Colonic mucosa (tissue), 4 donors: ENCODE data around the gene SCN1B. TPM values are rescaled to one million over a fixed set of nuclear protein-coding genes. Genes with fewer than 3 reads are reported as not detected.
"Not testable (repeated sequence)": the region's sequence is repeated elsewhere in the genome, so short reads cannot be mapped to it uniquely, and the experiment has no call there.

Source experiments
- DNase-seq: peaks from one replicate; pipeline ENCODE4 v3.0.0-alpha.2; 2020
- H3K27ac ChIP-seq: fragments of 200-600 bp; one replicate; pipeline ENCODE4 v1.8.0; 2021
- H3K27me3 ChIP-seq: fragments of 200-600 bp; one replicate; pipeline ENCODE4 v1.8.0; 2021
- H3K36me3 ChIP-seq: fragments of 200-600 bp; one replicate; pipeline ENCODE4 v1.8.0; 2021
- H3K4me1 ChIP-seq: fragments of 200-600 bp; one replicate; pipeline ENCODE4 v1.8.0; 2021; ENCODE audit warnings: mild to moderate bottlenecking
- H3K4me3 ChIP-seq: fragments of 200-600 bp; one replicate; pipeline ENCODE4 v1.8.0; 2021
- H3K9ac ChIP-seq, 2 donors: one replicate each; pipeline ENCODE4 v1.7.0; 2013; ENCODE audit warnings: control low read depth in 2 of 2, low read depth in 2 of 2, low read length in 2 of 2
- H3K9me3 ChIP-seq: fragments of 200-600 bp; one replicate; pipeline ENCODE4 v1.8.0; 2021
- intact Hi-C: fragments of 100-400 bp; cut with DNase I; formaldehyde crosslinking; loops from one replicate; pipeline ENCODE4 v1.14.1; 2022
- total RNA-seq, 2 donors: library from RNA; stranded (reverse); fragmentation: NEBNext Ultra II Directional in 1 of 2; extraction: Animal tissue kit (Norgen Biotek cat#: 25700) in 1 of 2; gene quantifications; one replicate each; pipeline ENCODE4 v1.2.1, GENCODE V29; 2021
- TF ChIP-seq, protein P1 (sequence below): fragments of 200-600 bp; IDR thresholded peaks from one replicate; pipeline ENCODE4 v1.8.0; 2022; ENCODE audit warnings: antibody characterized with exemption, mild to moderate bottlenecking
- donor health status: healthy.
- donor health status: DM: no; HTN: no; CAD: no.
- donor health status: DM: no; HTN: no; CAD: no.

The SCN1B gene
- total RNA-seq, 2 donors from 2014 or later: 1.8 to 2.1 TPM

DNA sequence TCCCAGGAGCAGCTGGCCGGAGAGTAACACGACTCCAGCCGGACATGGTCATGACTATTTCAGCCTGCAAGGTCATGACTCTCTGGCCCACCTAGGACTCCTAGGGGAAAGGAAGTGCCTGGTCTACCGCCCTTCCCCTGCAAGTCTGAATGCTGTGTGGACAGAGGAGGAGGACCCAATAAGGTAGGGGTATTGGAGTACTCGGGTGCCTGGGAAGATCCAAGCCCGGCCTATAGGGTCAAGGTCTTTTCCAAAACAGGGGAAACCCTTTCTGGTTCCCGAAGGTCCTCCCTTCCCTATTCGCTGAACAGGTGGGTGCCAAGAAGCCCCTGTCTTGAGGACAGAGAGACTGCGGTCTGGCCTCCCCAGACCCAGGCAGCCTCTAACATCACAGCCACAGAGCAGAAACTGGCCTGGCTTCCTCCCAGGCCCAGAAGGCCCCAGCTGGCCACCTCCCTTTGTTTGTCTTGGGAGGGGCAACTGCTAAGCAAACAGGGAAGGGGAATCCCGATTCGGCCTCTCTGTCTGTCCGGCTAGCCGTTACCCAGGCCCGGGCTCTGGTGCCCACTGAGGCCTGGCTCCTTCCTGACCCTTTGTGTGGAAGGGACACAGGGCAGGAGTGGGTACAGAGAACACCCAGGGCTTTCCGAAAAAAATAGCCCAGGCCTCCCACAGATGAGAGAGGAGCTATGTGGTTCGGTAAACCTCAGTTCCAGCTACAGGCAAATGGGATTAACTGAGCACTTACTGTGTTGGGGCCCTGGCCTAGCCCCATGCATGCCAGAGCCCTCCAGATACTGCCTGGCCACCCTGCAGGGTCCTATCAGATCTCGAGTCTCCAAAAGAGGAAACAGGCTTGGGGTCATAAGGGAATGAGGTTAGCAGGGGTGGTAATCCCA, 35.4 kb upstream of the SCN1B start:
- H3K9ac ChIP-seq: peak overlapping the region in 1 of 2 donors; percentile 48
- peak overlapping the region; percentile 55 for H3K27ac ChIP-seq

DNA sequence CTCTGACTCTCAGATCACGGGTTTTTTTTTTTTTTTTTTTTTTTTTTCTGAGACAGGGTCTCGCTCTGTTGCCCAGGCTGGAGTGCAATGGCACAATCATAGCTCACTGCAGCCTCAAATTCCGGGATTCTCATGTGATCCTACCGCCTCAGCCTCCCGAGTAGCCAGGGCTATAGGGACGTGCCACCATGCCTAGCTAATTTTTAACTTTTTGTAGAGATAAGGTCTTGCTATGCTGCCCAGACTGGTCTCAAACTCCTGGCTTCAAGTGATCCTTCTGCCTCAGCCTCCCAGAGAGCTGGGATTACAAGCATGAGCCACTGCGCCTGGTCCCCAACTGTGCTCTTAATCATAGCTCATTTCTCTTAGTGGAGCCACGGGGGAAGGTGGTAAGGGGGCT, 34.7 kb upstream of the SCN1B start:
- Histone ChIP-seq H3K4me1 (peaks cover 23% of the 10 kb centered on the region), H3K27me3 (no peaks in the 10 kb centered on the region), H3K9me3 (no peaks in the 10 kb centered on the region), H3K36me3 (no peaks in the 10 kb centered on the region), H3K4me3 (no peak overlapping the region), H3K27ac (peak overlapping the region; percentile 55), H3K9ac (peak overlapping the region in 1 of 2 donors; percentile 47)
- DNase-seq: peak; percentile 41
- intact Hi-C loops: no loop called here
- TF ChIP-seq, protein P1, sequence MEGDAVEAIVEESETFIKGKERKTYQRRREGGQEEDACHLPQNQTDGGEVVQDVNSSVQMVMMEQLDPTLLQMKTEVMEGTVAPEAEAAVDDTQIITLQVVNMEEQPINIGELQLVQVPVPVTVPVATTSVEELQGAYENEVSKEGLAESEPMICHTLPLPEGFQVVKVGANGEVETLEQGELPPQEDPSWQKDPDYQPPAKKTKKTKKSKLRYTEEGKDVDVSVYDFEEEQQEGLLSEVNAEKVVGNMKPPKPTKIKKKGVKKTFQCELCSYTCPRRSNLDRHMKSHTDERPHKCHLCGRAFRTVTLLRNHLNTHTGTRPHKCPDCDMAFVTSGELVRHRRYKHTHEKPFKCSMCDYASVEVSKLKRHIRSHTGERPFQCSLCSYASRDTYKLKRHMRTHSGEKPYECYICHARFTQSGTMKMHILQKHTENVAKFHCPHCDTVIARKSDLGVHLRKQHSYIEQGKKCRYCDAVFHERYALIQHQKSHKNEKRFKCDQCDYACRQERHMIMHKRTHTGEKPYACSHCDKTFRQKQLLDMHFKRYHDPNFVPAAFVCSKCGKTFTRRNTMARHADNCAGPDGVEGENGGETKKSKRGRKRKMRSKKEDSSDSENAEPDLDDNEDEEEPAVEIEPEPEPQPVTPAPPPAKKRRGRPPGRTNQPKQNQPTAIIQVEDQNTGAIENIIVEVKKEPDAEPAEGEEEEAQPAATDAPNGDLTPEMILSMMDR: no peak

More for the DNA sequence above, 35.4 kb upstream of the SCN1B start:
- intact Hi-C loops: no loop called here
- Histone ChIP-seq H3K4me1 (peaks cover 23% of the 10 kb centered on the region), H3K27me3 (no peaks in the 10 kb centered on the region), H3K9me3 (no peaks in the 10 kb centered on the region), H3K4me3 (no peak overlapping the region), H3K36me3 (no peaks in the 10 kb centered on the region)
- DNase-seq: peak; percentile 86
- TF ChIP-seq, protein P1: no peak

DNA sequence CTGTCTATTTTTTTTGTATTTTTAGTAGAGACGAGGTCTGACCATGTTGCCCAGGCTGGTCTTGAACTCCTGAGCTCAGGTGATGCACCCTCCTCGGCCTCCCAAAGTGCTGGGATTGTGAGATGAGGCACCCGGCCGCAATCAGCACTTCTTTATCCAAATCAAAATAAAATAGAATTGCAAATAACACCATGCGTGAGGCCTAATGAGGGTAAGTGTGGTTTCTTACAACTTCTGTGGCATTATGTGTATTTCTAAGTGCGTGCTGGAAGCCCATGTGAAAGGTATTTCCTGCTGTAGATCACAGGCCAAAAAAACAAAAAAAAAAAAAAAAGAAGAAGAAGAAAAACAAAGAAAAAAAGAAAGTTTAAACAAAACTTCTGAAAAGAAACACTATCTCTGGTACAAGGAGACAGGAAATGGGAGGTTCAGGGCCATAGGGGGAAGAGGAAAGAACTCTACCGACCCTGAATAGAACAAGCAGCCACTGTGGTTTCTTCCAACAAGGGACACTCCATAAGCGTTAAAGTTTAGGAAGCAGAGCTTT, 33.1 kb upstream of the SCN1B start:
- no peak overlapping the region for H3K9ac ChIP-seq
- intact Hi-C loops: no loop called here
- H3K36me3 ChIP-seq: no peaks in the 10 kb centered on the region
- H3K27ac ChIP-seq: peak overlapping the region; percentile 47
- H3K9me3 ChIP-seq: no peaks in the 10 kb centered on the region
- no peak for DNase-seq
- H3K4me3 ChIP-seq: no peak overlapping the region
- TF ChIP-seq, protein P1: no peak
- H3K27me3 ChIP-seq: no peaks in the 10 kb centered on the region
- H3K4me1 ChIP-seq: peaks cover 23% of the 10 kb centered on the region

DNA sequence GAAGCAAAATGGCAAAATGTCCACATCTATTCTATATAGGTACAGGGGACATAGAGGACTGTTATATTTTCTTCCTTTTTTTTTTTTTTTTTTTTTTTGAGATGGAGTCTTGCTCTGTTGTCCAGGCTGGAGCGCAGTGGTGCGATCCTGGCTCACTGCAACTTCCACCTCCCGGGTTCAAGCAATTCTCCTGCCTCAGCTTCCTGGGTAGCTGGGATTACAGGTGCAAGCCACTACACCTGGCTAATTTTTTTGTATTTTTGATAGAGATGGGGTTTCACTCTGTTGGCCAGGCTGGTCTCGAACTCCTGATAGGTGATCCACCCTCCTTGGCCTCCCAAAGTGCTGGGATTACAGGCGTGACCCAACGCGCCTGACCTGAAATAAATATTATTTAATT, 32.0 kb upstream of the SCN1B start:
- H3K36me3 ChIP-seq, DNase-seq, H3K27me3 ChIP-seq, intact Hi-C loops, H3K27ac ChIP-seq, H3K4me3 ChIP-seq, H3K9ac ChIP-seq, H3K9me3 ChIP-seq: not testable (repeated sequence)
- H3K4me1 ChIP-seq: peaks cover 27% of the 10 kb centered on the region

DNA sequence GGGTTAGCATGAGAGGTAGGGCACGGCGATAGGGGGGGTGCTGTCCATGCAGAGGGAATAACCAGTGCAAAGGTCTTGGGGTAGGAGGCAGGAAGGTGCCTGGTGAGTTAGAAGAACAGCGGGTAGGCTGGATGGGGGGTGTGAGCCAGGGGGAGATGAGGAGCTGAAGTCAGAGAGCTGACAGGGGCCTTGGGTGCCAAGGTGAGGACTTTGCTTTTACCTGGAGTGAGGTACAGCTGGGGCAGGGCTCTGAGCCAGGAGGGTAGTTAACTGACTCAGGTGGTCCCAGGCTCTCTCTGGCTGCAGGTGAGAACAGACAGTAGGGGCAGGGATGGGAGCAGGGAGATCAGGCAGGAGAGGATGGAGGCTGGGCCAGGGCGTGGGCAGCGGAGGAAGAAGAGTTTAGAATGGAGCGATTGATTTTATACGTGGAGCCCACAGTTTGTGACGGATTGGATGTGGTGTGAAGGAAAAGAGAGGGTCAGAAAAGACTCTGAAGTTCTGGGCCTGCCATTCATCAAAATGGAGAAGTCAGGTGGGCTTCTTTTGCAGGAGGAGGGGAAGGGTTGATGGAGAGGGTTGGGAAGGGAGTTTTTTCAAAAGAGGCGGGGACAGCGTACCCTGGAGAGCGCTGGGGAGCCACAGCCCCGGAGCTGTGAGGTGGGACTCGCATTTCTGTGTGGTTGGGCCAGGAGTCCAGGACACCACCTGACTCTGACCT, 31.3 kb upstream of the SCN1B start:
- Histone ChIP-seq H3K27ac (peak overlapping the region; percentile 96), H3K36me3 (no peaks in the 10 kb centered on the region), H3K4me1 (peaks cover 27% of the 10 kb centered on the region), H3K9ac (peak overlapping the region; percentile 95 to 96), H3K4me3 (peak overlapping the region; percentile 79), H3K27me3 (no peaks in the 10 kb centered on the region), H3K9me3 (no peaks in the 10 kb centered on the region)
- intact Hi-C loops: no loop called here
- TF ChIP-seq, protein P1: no peak
- DNase-seq: peak; percentile 25
